PFSK-1 (cell line): ENCODE data around the gene DNAJB13.

Experiments used
- FOXP2 ChIP-seq: optimal IDR thresholded peaks from 2 replicates; pipeline ENCODE3; 2011; ENCODE audit warnings: borderline replicate concordance, control low read depth, inconsistent platforms; ENCODE audit not compliant: insufficient read depth; ENCODE audit errors: extremely low read length, extremely low read depth
- REST ChIP-seq, 2 experiments: IDR thresholded peaks; 2 replicates each; pipeline versions ENCODE4 v1.6.1 to v1.8.0; 2011 to 2012; ENCODE audit warnings: low read depth in 2 of 2, low read length in 2 of 2, control low read depth in 1 of 2, inconsistent platforms in 1 of 2, mild to moderate bottlenecking in 1 of 2, moderate library complexity in 1 of 2; ENCODE audit not compliant: insufficient read depth in 1 of 2
- SIN3A ChIP-seq: IDR thresholded peaks from 2 replicates; pipeline ENCODE4 v1.6.1; 2012; ENCODE audit warnings: mild to moderate bottlenecking, low read length, moderate library complexity, borderline replicate concordance; ENCODE audit not compliant: insufficient read depth

DNA sequence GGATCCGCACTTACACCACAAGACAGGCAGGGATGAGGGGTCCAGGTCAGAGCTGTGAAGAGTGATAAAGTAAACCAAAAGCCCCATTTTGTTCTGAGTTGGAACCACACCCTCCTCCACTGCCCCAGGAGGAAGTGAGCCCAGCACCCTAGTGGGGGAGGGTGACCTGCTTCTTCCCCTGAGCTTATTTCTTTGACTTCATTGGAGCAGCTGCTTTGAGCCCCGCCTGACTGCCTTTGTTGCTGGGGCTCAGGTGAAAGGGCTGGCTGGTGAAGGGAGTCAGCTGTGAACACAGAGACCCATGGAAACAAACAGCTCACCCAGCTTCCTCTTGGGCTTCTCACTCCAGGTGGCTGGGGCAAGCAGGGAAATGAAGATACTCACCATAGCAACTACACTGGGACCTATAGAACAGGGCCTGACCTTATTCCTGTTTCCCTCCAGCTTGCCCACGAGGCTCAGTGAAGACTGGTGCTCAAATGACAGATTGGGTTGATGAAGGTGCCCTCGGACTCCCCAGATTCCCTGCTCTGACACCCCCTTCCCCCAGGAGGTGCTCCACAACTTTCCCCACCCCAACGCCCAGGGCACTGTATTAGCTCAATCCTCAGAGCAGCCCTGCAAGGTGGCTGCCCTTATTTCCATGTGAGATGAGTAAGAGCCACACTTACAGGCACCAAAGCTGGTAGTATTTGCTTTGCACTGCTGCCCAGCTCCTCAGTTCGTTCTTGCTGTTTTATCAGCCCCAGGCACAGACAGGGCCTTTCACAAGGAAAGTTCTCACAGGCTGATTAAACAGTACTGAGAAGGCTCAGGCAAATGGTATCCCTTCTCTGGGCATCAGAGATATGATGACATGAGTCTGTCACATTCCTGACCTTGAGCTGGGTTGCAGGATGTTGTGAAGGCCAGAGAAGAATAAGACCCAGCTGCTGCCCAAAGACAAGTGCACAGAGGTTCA, 29.5 kb downstream of the DNAJB13 start:
- TF ChIP-seq FOXP2: no peak
- no peak for TF ChIP-seq REST (IDR thresholded peaks at IDR 0.05; ENCODE audit: insufficient read depth in 1 of 2, low read depth in 2 of 2, low read length in 2 of 2)
- TF ChIP-seq SIN3A: no peak
